CD14-positive monocyte (primary cell): ENCODE measurements around the gene GLP1R. TPM values are rescaled to one million over a fixed set of nuclear protein-coding genes. Genes with fewer than 3 reads are reported as not detected.
A peak's percentile ranks its signal among the peaks of the same experiment; 100 is the strongest.

Source experiments
- DNase-seq, 3 donors: peaks; one replicate each; pipeline ENCODE4 v3.0.0-alpha.2; 2011 to 2022
- H2AFZ ChIP-seq: 2 replicates; pipeline ENCODE4 v1.6.0; 2012; ENCODE audit warnings: mild to moderate bottlenecking, low read depth, low read length, inconsistent platforms; ENCODE audit not compliant: insufficient read depth, poor library complexity, severe bottlenecking
- H3K27ac ChIP-seq, 2 donors: 1 replicate in 1 of 2; 2 replicates in 1 of 2; pipeline ENCODE4 v1.5.1; 2012 to 2013; ENCODE audit warnings: low read length in 2 of 2, control low read depth in 1 of 2, inconsistent platforms in 1 of 2, low read depth in 1 of 2, mild to moderate bottlenecking in 1 of 2
- H3K27me3 ChIP-seq, 2 donors: one replicate each; pipeline versions ENCODE4 v1.6.0 to v1.6.1; 2011 to 2013; ENCODE audit warnings: low read length in 2 of 2; ENCODE audit not compliant: control insufficient read depth in 2 of 2, insufficient read depth in 2 of 2
- H3K36me3 ChIP-seq, 2 donors: replicated peaks in 1 of 2; 1 replicate in 1 of 2; 2 replicates in 1 of 2; pipeline versions ENCODE4 v1.5.1 to v1.6.1; 2012 to 2013; ENCODE audit warnings: low read length in 2 of 2, control low read depth in 1 of 2, inconsistent platforms in 1 of 2, mild to moderate bottlenecking in 1 of 2; ENCODE audit not compliant: insufficient read depth in 2 of 2, control insufficient read depth in 1 of 2
- H3K4me1 ChIP-seq, 2 donors: 1 replicate in 1 of 2; 2 replicates in 1 of 2; pipeline versions ENCODE4 v1.5.1 to v1.6.1; 2012 to 2013; ENCODE audit warnings: low read length in 2 of 2, control low read depth in 1 of 2, inconsistent platforms in 1 of 2, mild to moderate bottlenecking in 1 of 2, moderate library complexity in 1 of 2; ENCODE audit not compliant: insufficient read depth in 2 of 2, control insufficient read depth in 1 of 2
- H3K4me2 ChIP-seq: replicated peaks from 2 replicates; pipeline ENCODE3; 2012; ENCODE audit warnings: low read length, moderate library complexity, mild to moderate bottlenecking; ENCODE audit not compliant: poor library complexity, severe bottlenecking; ENCODE audit errors: extremely low read depth
- H3K4me3 ChIP-seq, 3 experiments: fragments of 200-600 bp in 1 of 3; sonication (generic) in 1 of 3; replicated peaks in 1 of 3; 1 replicate in 2 of 3; 2 replicates in 1 of 3; pipeline ENCODE4 v1.5.1; 2011 to 2013; ENCODE audit warnings: low read length in 3 of 3, mild to moderate bottlenecking in 3 of 3, control low read depth in 2 of 3, low read depth in 2 of 3, inconsistent platforms in 1 of 3, moderate library complexity in 1 of 3
- H3K79me2 ChIP-seq: 2 replicates; pipeline ENCODE4 v1.6.0; 2012; ENCODE audit warnings: mild to moderate bottlenecking, control low read depth, inconsistent platforms, low read length, moderate library complexity; ENCODE audit not compliant: insufficient read depth
- H3K9ac ChIP-seq: 2 replicates; pipeline ENCODE4 v1.6.0; 2017; ENCODE audit warnings: low read length, mild to moderate bottlenecking; ENCODE audit not compliant: insufficient read depth, poor library complexity, severe bottlenecking
- H3K9me3 ChIP-seq, 2 donors: replicated peaks in 1 of 2; 1 replicate in 1 of 2; 2 replicates in 1 of 2; pipeline versions ENCODE4 v1.5.1 to v1.6.1; 2012 to 2013; ENCODE audit warnings: low read length in 2 of 2, control low read depth in 1 of 2; ENCODE audit not compliant: control insufficient read depth in 1 of 2, insufficient read depth in 1 of 2
- H4K20me1 ChIP-seq: 2 replicates; pipeline ENCODE4 v1.6.0; 2012; ENCODE audit warnings: mild to moderate bottlenecking, low read length, control low read depth, moderate library complexity; ENCODE audit not compliant: insufficient read depth
- H3K27ac Mint-ChIP-seq, 7 donors: one replicate each; pipeline ENCODE4 v1.8.0; 2020; ENCODE audit warnings: mild to moderate bottlenecking in 7 of 7, mixed read lengths in 7 of 7, moderate library complexity in 6 of 7, inconsistent platforms in 2 of 7
- H3K27me3 Mint-ChIP-seq, 3 donors: one replicate each; pipeline ENCODE4 v1.8.0; 2021 to 2022; ENCODE audit warnings: low read depth in 3 of 3, mild to moderate bottlenecking in 3 of 3, mixed read lengths in 3 of 3, moderate library complexity in 3 of 3, inconsistent platforms in 1 of 3
- H3K36me3 Mint-ChIP-seq, 2 donors: one replicate each; pipeline ENCODE4 v1.8.0; 2020; ENCODE audit warnings: mixed read lengths in 2 of 2, inconsistent platforms in 1 of 2, mild to moderate bottlenecking in 1 of 2
- H3K4me1 Mint-ChIP-seq: one replicate; pipeline ENCODE4 v1.8.0; 2020; ENCODE audit warnings: mild to moderate bottlenecking, mixed read lengths
- H3K4me3 Mint-ChIP-seq, 2 donors: one replicate each; pipeline ENCODE4 v1.8.0; 2020; ENCODE audit warnings: mild to moderate bottlenecking in 2 of 2, mixed read lengths in 2 of 2, moderate library complexity in 1 of 2
- H3K9me3 Mint-ChIP-seq, 7 donors: one replicate each; pipeline ENCODE4 v1.8.0; 2020 to 2022; ENCODE audit warnings: mixed read lengths in 7 of 7, mild to moderate bottlenecking in 6 of 7, moderate library complexity in 6 of 7, inconsistent platforms in 2 of 7
- WGBS: methylation state at CpG from one replicate; pipeline ENCODE4 v1.1.5; 2013; ENCODE audit warnings: missing lambda C conversion rate; ENCODE audit not compliant: insufficient coverage; 5-methylcytosine and 5-hydroxymethylcytosine counted together
- intact Hi-C, 2 donors: fragments of 100-400 bp; cut with micrococcal nuclease; formaldehyde crosslinking; loops; one replicate each; pipeline versions ENCODE4 v1.15.0 to v1.15.1; 2023
- polyA plus RNA-seq, 3 donors: library from polyadenylated mRNA; depleted of rRNA in 1 of 3; unstranded in 2 of 3; stranded (reverse) in 1 of 3; fragments of 300-500 nt in 2 of 3; fragments of >200 nt in 1 of 3; fragmentation: Illumina TruSeq in 2 of 3; gene quantifications; 1 replicate in 2 of 3; 2 replicates in 1 of 3; pipeline ENCODE4 v1.2.3, GENCODE V29; 2012 to 2021
- TF ChIP-seq, protein P1 (sequence below): fragments of 200-600 bp; IDR thresholded peaks from one replicate; pipeline ENCODE4 v1.8.0; 2022; ENCODE audit warnings: antibody characterized with exemption, mild to moderate bottlenecking

Gene GLP1R
- polyA plus RNA-seq, 3 donors: not detected

DNA sequence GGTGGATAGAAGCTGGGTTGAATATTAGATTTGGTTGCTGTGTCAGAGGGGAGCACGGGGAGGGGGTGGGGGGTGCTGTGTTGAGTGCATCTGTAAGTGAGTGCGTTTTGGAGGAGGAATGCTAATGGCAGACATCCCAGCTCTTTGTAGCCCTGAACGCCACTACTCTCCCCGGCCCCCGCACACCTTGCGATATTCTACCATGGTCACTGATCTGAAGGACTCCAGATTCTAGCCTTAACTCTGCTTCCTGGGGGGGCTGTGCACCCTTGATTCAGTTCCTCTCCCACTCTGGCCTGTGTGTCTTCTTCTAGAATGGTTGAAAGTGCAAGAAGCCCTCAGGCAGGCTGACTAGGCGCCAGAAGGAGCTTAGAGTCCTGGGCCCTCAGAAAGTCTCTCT, 7.1 kb downstream of the GLP1R start:
- Histone ChIP-seq H3K79me2 (no peaks in the 10 kb centered on the region), H3K4me1 (no peaks in the 10 kb centered on the region), H3K27ac (no peak overlapping the region), H4K20me1 (no peaks in the 10 kb centered on the region), H3K4me3 (no peak overlapping the region), H2AFZ (no peak overlapping the region), H3K4me2 (no peak overlapping the region), H3K9ac (no peak overlapping the region), H3K27me3 (peaks cover under 1 to 6% of the 10 kb centered on the region in 2 donors), H3K9me3 (no peaks in the 10 kb centered on the region), H3K36me3 (no peaks in the 10 kb centered on the region)
- Mint-ChIP-seq H3K9me3 (no peaks in the 10 kb centered on the region), H3K27me3 (peaks cover 6 to 25% (median 18%) of the 10 kb centered on the region in 3 donors), H3K27ac (peak overlapping the region in 1 of 7 donors; percentile 15), H3K36me3 (no peaks in the 10 kb centered on the region), H3K4me3 (no peak overlapping the region), H3K4me1 (peaks cover 2% of the 10 kb centered on the region)
- intact Hi-C loops: no loop called here
- TF ChIP-seq, protein P1, sequence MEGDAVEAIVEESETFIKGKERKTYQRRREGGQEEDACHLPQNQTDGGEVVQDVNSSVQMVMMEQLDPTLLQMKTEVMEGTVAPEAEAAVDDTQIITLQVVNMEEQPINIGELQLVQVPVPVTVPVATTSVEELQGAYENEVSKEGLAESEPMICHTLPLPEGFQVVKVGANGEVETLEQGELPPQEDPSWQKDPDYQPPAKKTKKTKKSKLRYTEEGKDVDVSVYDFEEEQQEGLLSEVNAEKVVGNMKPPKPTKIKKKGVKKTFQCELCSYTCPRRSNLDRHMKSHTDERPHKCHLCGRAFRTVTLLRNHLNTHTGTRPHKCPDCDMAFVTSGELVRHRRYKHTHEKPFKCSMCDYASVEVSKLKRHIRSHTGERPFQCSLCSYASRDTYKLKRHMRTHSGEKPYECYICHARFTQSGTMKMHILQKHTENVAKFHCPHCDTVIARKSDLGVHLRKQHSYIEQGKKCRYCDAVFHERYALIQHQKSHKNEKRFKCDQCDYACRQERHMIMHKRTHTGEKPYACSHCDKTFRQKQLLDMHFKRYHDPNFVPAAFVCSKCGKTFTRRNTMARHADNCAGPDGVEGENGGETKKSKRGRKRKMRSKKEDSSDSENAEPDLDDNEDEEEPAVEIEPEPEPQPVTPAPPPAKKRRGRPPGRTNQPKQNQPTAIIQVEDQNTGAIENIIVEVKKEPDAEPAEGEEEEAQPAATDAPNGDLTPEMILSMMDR: no peak
- whole genome bisulfite sequencing: no CpG with 5 or more reads among the region's 7 CpGs
- DNase-seq: no peak

DNA sequence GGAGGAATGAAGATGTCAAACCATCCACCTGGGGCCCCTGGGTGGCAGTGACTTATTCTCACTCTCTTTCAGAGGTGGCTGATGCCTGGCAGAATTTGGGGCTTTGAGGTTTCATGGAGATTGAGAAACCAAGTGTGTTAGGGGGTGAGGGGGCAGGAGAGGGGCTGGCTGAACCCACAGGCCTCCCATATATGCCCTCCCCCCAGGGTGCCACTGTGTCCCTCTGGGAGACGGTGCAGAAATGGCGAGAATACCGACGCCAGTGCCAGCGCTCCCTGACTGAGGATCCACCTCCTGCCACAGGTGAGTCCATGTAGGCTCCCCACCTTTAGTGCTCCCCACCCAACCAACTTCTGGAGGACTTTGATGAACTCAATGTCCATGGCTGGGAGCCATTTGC, 7.6 kb downstream of the GLP1R start:
- no peak overlapping the region for H3K4me2 ChIP-seq
- no peak overlapping the region for H2AFZ ChIP-seq
- intact Hi-C loops: no loop called here
- no peaks in the 10 kb centered on the region for H3K79me2 ChIP-seq
- no peak overlapping the region for H3K9ac ChIP-seq
- Mint-ChIP-seq H3K27ac (no peak overlapping the region), H3K4me1 (peaks cover 2% of the 10 kb centered on the region), H3K4me3 (no peak overlapping the region), H3K27me3 (peaks cover 7 to 24% (median 16%) of the 10 kb centered on the region in 3 donors), H3K36me3 (no peaks in the 10 kb centered on the region), H3K9me3 (no peaks in the 10 kb centered on the region)
- TF ChIP-seq, protein P1: no peak
- no peaks in the 10 kb centered on the region for H3K9me3 ChIP-seq
- H3K36me3 ChIP-seq: no peaks in the 10 kb centered on the region
- no peak overlapping the region for H3K4me3 ChIP-seq
- no peak for DNase-seq
- H3K27ac ChIP-seq: no peak overlapping the region
- no peaks in the 10 kb centered on the region for H4K20me1 ChIP-seq
- peaks cover 0 to 2% of the 10 kb centered on the region in 2 donors for H3K27me3 ChIP-seq
- WGBS: 100% methylated on average over 1 of the region's 5 CpGs
- H3K4me1 ChIP-seq: no peaks in the 10 kb centered on the region
